NAMALWA (cell line): ENCODE measurements around the gene PRKG2.

Experiments
- DNase-seq: peaks from one replicate; pipeline ENCODE4 v3.0.0-alpha.2; 2015; ENCODE audit warnings: low spot score

The PRKG2 gene

GRCh38 chr4:81095389-81095788, 119.6 kb downstream of the PRKG2 start:
- no peak for DNase-seq

- no peak for DNase-seq
Observed at GRCh38 chr4:81093720-81094401, 121.2 kb downstream of the PRKG2 start.

DNA sequence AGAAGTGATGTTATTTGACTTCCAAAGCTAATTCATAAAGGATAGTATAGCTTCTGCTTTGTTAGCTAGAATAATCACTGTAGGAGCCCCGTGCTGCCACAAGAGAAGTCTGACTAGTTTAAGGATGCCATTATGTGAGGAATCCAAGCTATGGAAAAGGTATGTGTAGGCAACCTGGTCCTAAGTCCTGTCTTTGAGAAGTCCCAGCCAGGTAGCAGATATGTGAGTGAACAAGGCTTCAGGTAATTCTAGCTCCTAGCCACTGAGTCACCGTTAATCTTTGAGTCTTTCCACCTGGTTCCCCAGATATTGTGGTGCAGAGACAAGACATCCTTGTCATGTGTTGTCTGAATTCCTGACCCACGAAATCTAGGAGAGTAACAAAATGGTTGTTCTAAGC, 129.0 kb downstream of the PRKG2 start:
- no peak for DNase-seq

- DNase-seq, result no peak
Observed at GRCh38 chr4:81085291-81085690, 129.7 kb downstream of the PRKG2 start.

DNA sequence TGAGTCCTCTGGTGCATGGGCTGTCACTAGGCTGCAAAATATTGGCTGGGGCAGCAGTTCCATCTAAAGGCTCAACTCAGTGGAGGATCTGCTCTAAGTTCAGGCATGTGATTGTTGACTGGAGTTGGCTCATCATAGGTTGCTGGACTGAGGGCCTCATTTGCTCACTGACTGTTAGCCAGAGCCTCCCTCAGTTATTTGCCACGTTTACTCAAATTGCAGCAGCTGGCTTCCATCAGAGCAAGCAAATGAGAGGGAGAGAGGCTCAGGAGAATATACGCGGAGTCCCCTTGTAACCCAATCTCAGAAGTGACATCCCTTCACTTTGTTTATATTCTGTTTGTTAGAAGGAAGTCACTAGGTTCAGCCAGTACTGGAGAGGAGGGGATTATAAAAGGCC, 130.4 kb downstream of the PRKG2 start:
- no peak for DNase-seq

GRCh38 chr4:81084029-81084428, 131.0 kb downstream of the PRKG2 start:
- no peak for DNase-seq

DNA sequence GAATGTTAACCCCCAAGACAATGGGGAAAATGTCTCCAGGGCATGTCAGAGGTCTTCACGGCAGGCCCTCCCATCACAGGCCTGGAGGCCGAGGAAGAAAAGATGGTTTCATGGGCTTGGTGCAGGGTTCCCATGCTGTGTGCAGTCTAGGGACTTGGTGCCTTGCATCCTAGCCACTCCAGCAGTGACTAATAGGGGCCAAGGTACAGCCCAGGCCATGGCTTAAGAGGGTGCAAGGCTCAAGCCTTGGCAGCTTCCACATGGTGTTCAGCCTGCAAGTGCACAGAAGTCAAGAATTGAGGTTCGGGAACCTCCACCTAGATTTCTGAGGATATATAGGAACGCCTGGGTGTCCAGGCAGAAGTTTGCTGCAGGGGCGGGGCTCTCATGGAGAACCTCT, 133.9 kb downstream of the PRKG2 start:
- no peak for DNase-seq

- DNase-seq, result no peak
Observed at GRCh38 chr4:81071013-81071412, 144.0 kb downstream of the PRKG2 start.

DNA sequence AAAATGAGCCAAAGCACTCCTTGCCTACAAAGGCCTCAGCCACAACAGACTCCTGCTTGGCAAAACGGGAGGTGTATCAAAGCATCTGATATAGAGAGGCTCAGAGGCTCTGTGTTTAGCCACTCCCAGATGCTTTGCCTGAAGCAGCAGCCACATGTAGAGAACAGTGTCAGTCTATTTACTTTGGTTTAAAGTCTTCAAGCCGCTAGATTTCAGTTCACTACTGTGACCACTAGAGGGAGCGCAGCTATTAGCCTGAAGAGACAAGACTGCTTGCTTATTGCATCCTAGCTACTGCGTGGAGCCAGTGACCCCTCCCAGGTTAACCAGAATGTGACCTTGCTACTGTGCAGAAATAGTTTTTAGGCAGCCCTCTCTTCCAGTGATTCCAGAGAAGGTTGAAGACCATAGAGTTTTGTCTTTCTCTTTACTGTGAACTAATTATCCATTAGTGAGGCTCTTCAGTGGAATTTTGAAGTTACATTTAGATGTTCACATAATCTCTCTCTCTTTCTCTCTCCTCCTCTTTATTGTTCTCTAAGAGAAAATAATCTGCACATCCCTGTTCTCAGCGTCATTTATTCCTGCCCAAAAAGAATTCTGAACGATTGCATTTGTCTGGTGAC, 145.2 kb downstream of the PRKG2 start:
- peak; percentile 96 for DNase-seq

DNA sequence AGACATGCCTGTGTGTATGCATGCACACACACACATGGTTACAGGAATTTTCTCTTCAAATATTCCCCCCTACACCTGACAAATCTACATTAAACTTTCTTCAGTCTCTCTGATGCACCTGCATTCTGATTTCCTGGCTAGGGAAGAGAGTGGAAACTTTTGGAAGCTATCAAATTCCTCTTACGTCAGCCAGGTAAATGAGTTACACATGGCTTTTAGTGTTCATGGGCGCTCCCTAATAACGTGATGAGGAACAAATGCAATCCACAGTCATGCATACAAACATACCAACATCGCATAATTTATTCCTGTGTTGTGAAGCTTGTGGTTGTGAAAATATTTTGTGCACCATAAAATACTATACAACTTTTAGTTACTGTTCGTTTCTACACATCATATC, 149.6 kb downstream of the PRKG2 start:
- DNase-seq, result no peak

DNA sequence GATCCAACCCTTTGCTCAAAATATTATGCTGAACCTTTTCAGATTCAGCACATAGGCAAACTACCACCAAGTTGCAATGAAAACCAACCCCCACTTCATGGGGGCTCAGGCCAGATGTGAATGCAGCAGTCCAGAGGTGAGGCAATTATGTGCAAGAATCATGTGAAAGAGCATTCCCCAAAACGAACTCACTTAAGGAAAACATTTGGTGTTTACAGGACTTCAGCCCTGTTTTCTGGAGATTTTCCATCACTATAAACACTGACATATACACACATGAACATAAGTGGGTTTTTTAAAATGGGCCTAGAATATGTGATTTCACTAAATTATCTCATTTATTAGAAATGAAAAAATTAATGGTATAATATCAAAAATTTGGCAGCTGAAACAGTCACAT, 153.0 kb downstream of the PRKG2 start:
- DNase-seq, result no peak

DNA sequence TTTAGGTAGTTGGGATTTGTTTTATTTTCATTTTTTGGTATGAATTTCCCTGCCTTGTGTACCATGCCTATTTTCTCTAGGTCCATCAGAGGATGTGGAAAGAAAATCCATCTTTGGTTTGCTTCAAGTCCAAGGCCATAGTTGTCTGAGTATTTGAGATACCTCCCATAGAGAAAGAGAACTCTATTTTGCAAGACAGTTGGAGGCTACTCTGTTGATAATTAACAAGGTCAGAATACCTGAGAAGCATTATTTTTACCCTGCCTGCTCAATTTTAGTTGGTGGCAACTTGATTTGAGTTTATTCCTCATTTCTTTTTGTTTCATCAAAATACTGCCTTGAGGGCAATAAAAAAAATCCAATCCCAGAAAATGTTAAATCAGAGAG, 153.7 kb downstream of the PRKG2 start:
- DNase-seq, result no peak

DNA sequence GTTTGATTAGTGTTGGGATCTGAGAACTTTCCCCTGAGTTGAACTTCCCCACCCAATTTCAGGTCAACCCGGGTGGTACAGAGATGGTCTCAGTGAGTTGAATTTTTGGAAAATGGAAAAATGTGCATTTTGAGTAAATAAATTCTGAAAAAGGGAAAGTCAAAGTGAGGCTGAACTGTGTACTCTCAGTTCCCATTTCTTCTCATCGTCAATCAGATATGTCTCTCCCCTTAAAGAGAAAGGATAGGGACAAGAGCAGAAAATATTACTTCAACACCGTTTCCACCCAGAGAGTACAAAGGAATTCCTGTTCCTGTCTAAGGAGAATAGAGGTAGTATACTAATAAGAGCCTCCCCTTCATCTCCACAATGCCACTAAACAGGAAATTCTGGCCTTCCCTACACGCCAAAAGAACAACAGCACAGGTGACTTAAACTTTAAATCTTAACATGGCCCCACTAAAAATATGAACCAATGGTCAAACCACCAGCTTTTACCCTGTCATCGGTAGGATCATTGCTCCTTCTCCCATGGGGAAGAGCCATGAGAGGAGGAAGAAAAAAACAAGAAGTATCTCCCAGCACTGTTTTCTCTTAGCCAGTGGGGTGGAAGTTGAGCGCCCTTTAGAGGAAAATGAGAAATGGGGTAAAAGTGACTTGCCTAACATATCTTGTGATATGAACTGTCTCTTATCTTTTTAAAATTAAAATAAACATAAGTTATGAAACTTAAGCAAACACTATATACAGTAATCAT, 154.3 kb downstream of the PRKG2 start:
- no peak for DNase-seq

- DNase-seq, result no peak
Observed at GRCh38 chr4:81058621-81059020, 156.4 kb downstream of the PRKG2 start.

DNA sequence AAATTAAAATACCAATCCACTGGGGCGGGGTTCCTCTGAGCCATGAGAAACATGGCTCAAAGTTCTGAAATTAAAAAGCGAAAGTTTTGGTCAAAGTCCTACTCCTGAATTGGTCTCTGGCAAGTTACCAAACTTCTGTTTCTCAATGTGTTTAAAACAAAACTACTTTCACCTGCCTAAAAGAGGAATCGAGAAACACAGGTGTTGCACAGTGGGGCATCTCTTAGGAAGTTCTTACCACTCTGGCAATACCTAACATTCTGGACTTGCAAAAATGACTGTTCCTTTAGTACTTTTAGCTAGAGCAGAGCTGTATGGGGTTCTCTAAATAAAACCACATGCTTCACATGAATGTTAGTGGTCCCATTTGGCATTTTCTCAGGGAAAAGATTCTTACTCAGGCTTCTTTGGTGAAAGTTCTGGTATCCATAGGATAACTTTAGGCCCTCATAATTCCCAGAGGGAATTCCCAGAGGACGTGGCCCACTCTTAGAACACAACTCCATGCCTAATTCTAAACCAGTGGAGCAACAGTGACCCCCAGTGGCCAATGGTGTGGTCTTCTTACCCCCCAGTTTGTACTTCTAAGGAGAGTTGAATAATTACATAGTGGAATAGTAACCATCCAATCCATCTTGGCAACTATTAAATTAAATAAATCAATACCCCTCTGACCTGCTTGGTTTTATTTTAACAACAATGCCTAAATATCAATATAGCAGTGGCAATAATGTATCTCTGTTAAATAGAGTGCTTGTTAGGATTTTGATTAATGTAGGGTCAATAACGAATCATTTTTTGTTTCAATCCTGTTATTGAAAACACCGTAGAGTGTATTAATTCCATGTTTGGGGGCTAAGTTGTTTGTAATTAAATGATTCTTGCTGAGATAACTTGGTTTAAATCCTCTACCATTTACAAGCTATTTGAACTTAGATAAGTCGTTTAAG, 162.6 kb downstream of the PRKG2 start:
- peak; percentile 88 for DNase-seq

DNA sequence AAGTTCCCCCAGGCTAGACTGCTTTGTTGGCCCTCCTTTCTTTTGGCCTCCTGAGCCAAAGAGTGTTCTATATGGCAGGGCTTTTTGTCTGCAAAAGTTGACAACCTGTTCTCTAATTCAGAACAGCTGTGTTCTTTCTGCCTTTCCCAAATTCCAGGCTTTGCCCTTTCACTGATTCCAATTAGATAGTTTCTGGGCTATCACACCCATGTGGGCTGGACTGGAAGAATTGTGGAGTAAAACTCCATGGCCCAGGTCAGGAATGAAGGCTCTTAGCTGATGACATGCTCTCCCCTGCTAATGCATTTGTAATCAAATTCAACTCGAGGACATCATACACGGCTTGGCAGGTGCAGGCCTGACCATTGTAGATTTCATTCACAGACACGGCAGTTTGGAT, 165.1 kb downstream of the PRKG2 start:
- DNase-seq, result peak; percentile 18

GRCh38 chr4:81049330-81049729, 165.7 kb downstream of the PRKG2 start:
- DNase-seq, result no peak

DNA sequence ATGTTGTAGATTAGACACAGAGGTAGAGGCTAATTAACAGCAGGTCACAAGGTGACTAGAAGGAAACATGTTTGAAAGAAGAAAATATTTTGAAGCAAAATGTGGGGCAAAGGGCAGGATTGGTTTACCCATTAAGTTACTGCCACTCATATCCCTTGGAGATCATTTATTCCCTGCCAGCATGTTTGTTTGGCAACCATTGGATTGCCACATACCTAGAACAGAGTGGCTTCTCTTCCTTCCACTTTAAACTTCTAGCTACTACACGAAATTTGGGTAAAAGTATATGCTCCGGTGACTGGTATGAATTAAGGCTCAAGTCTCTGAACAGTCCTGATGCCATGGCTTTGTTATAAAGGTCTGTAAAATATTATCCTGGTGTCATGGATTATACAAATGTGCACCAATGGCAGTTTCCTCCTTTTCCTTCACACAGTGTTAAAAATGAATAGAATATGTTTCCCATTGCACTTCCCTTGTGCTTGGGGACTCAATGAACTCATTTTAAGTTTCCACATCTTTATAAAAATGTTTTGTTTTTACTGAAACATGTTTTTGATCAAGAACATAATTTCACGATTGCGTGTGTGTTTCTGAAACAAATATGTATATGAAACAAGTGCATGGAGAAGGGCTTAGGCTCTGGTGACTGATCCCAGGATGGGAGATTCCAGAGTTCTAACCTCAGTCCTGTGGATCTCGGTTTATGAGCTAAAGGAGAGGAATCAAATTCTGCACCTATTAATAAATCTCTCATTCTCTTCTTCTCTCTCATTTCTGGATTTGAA, 172.2 kb downstream of the PRKG2 start:
- DNase-seq, result no peak

DNA sequence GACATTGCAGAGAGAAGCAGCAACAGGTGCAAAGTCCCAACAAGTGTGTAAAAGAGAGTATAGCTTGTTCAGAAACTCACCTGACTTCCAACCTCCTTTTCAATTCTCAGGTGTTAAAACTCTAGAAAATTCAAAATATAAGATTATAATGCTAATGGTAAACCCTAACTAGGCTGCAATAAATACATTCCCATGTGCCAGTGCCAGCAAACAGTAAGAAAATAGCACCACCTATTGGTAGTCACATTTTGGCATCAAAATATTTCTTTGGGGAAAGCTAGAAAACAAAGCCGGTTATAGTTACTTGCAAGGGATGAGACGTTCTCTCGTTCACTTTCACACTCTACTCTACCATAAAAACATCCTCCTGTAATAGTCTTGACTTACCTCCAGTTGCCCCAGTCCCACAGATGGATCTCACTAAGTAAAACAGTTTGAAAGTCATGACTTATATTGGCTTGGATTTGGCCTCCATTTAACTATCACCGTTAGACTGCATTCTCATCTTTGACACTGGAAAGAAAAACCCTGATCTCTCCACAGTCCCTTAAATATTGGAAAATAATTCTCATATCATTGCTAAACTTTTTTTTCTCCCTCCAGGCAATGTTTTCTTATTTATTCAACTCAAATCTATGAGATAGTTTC, 174.9 kb downstream of the PRKG2 start:
- peak; percentile 87 for DNase-seq

- DNase-seq, result peak; percentile 67
Observed at GRCh38 chr4:81039351-81039972, 175.6 kb downstream of the PRKG2 start.
